K562 (cell line): ENCODE results near the gene INPP5K. TPM values are rescaled to one million over a fixed set of nuclear protein-coding genes. Genes with fewer than 3 reads are reported as not detected.

Experiments used
- ATAC-seq: fragments of 200-7000 bp; cut with Tn5 transposase; 3 replicates; pipeline ENCODE4 v1.9.1; 2020; ENCODE audit warnings: moderate library complexity
- BruUV-seq: library from RNA; stranded (reverse); fragments of 400-500 nt; replicated peaks from 2 replicates; lab custom pipeline; 2021; lab: Mats Ljungman, UMichigan
- CTCF ChIA-PET: fragments of 300-600 bp; formaldehyde crosslinking; extraction: SDS; loops from one replicate; lab custom pipeline; 2021; ENCODE audit warnings: low intra/inter-chr PET ratio; lab: Yijun Ruan, JAX
- POLR2A ChIA-PET: fragments of 300-600, 350-650 bp; sonication (Branson Sonifier 250); formaldehyde crosslinking; extraction: SDS; loops from one replicate; lab custom pipeline; 2021; ENCODE audit warnings: antibody characterized with exemption, inconsistent platforms; lab: Yijun Ruan, JAX
- DNase-seq, 4 experiments: peaks; one replicate each; pipeline versions ENCODE4 v3.0.0 to v3.0.0-alpha.2; 2011 to 2018; ENCODE audit warnings: low spot score in 3 of 4, mixed read lengths in 3 of 4; ENCODE audit errors: extremely low read depth in 1 of 4
- FAIRE-seq: peaks from 2 replicates; lab custom pipeline; 2011; peaks lifted over from hg19 to GRCh38; lab: Jason Lieb, UNC
- H2AFZ ChIP-seq: 2 replicates; pipeline ENCODE4 v1.6.0; 2011; ENCODE audit warnings: low read depth, low read length, control low read depth, inconsistent platforms
- H3K27ac ChIP-seq: fragments of 200-600 bp; 3 replicates; pipeline ENCODE4 v1.8.0; 2011; ENCODE audit warnings: low read depth, mild to moderate bottlenecking, control low read depth, inconsistent platforms, low read length, moderate library complexity, mixed read lengths; ENCODE audit errors: extremely low read depth
- H3K27me3 ChIP-seq, 2 experiments: fragments of 300-600 bp in 1 of 2; 2 replicates in 1 of 2; 3 replicates in 1 of 2; pipeline versions ENCODE4 v1.6.0 to v1.8.0; 2011; ENCODE audit warnings: inconsistent platforms in 2 of 2, low read length in 2 of 2, mild to moderate bottlenecking in 1 of 2, mixed read lengths in 1 of 2, moderate library complexity in 1 of 2; ENCODE audit not compliant: control insufficient read depth in 2 of 2, insufficient read depth in 2 of 2
- H3K36me3 ChIP-seq: fragments of 300-600 bp; 3 replicates; pipeline ENCODE4 v1.8.0; 2011; ENCODE audit warnings: mild to moderate bottlenecking, low read length, inconsistent platforms; ENCODE audit not compliant: control insufficient read depth, insufficient read depth
- H3K4me1 ChIP-seq, 2 experiments: fragments of 200-600 bp in 1 of 2; replicated peaks in 1 of 2; 2 replicates in 1 of 2; 3 replicates in 1 of 2; pipeline versions ENCODE4 v1.5.1 to v1.8.0; 2011; ENCODE audit warnings: inconsistent platforms in 2 of 2, low read length in 2 of 2, mild to moderate bottlenecking in 1 of 2, mixed read lengths in 1 of 2, moderate library complexity in 1 of 2; ENCODE audit not compliant: control insufficient read depth in 2 of 2, insufficient read depth in 2 of 2
- H3K4me2 ChIP-seq: 2 replicates; pipeline ENCODE4 v1.6.1; 2011; ENCODE audit warnings: low read length, control low read depth, inconsistent platforms, mixed read lengths; ENCODE audit not compliant: insufficient read depth
- H3K4me3 ChIP-seq: fragments of 200-600 bp; sonication (generic), shearing (Covaris generic); 2 replicates; pipeline ENCODE4 v1.5.1; 2016; ENCODE audit warnings: control low read depth, inconsistent platforms
- H3K79me2 ChIP-seq: fragments of 200-600 bp; 3 replicates; pipeline ENCODE4 v1.8.0; 2011; ENCODE audit warnings: low read length, inconsistent platforms; ENCODE audit not compliant: control insufficient read depth, insufficient read depth
- H3K9ac ChIP-seq, 2 experiments: 2 replicates each; pipeline versions ENCODE4 v1.6.0 to v1.6.1; 2011; ENCODE audit warnings: low read depth in 2 of 2, low read length in 2 of 2, control low read depth in 1 of 2, inconsistent platforms in 1 of 2, mild to moderate bottlenecking in 1 of 2, mixed read lengths in 1 of 2; ENCODE audit not compliant: insufficient read depth in 1 of 2
- H3K9me1 ChIP-seq: one replicate; pipeline ENCODE4 v1.6.0; 2011; ENCODE audit warnings: inconsistent platforms, mild to moderate bottlenecking, low read length, moderate library complexity; ENCODE audit not compliant: control insufficient read depth, insufficient read depth
- H3K9me3 ChIP-seq: replicated peaks from 2 replicates; pipeline ENCODE4 v1.5.1; 2011; ENCODE audit warnings: low read depth, low read length, inconsistent platforms; ENCODE audit not compliant: control insufficient read depth, insufficient read depth
- H4K20me1 ChIP-seq: replicated peaks from 2 replicates; pipeline ENCODE4 v1.6.1; 2011; ENCODE audit warnings: low read length, inconsistent platforms, mixed read lengths; ENCODE audit not compliant: control insufficient read depth, insufficient read depth
- BRCA1 ChIP-seq, 2 experiments: fragments of 450-650 bp in 1 of 2; sonication (generic) in 1 of 2; formaldehyde crosslinking in 1 of 2; IDR thresholded peaks; 2 replicates each; pipeline versions ENCODE4 v1.5.0 to v1.6.1; 2017 to 2020; ENCODE audit warnings: mild to moderate bottlenecking in 1 of 2, missing genetic modification reagents in 1 of 2
- LARP7 ChIP-seq: fragments of 450-650 bp; IDR thresholded peaks from 2 replicates; pipeline ENCODE4 v1.6.1; 2016
- OTX1 ChIP-seq: fragments of 450-650 bp; formaldehyde crosslinking; IDR thresholded peaks from 2 replicates; pipeline ENCODE4 v1.4.0; 2022; ENCODE audit warnings: mild to moderate bottlenecking
- RFX1 ChIP-seq: fragments of 450-650 bp; IDR thresholded peaks from 2 replicates; pipeline ENCODE4 v1.6.1; 2016; ENCODE audit warnings: mild to moderate bottlenecking, moderate library complexity
- SPI1 ChIP-seq: IDR thresholded peaks from 2 replicates; pipeline ENCODE4 v1.6.1; 2011; ENCODE audit warnings: low read depth, low read length, control low read depth, borderline replicate concordance
- ZBTB8A ChIP-seq: fragments of 450-650 bp; IDR thresholded peaks from 2 replicates; pipeline ENCODE4 v1.6.1; 2018; ENCODE audit warnings: mild to moderate bottlenecking, moderate library complexity; ENCODE audit not compliant: partially characterized antibody
- WGBS: fragments of 100-300 bp; shearing (Covaris generic); methylation state at CpG from one replicate; pipeline ENCODE4 v1.1.6; 2016; ENCODE audit warnings: low coverage, mixed read lengths; ENCODE audit not compliant: insufficient coverage; ENCODE audit errors: missing lambda C conversion rate; 5-methylcytosine and 5-hydroxymethylcytosine counted together
- in situ Hi-C: fragments of 300-500 bp; cut with MboI; formaldehyde crosslinking; loops from 4 replicates; pipeline ENCODE4 v1.15.0; 2018; ENCODE audit warnings: inconsistent platforms, mixed read lengths
- intact Hi-C: fragments of 100-400 bp; cut with micrococcal nuclease; formaldehyde crosslinking; loops from 2 replicates; pipeline ENCODE4 v1.14.2; 2022
- polyA plus RNA-seq, 8 experiments: library from polyadenylated mRNA; depleted of rRNA in 4 of 8; stranded (reverse) in 5 of 8; unstranded in 3 of 8; fragments of >200 nt; fragmentation: Nextera tagmentation in 2 of 8; fragmentation: Illumina TruSeq in 1 of 8; extraction: Ambion mirVana in 2 of 8; extraction: Trizol in 1 of 8; gene quantifications; 2 replicates each; pipeline versions ENCODE4 v1.2.1 to v1.2.3, GENCODE V29; 2011 to 2014; ENCODE audit warnings: inconsistent platforms in 1 of 8, missing spikeins in 1 of 8
- total RNA-seq, 7 experiments: library from RNA; depleted of rRNA in 6 of 7; stranded (reverse); fragments of >200 nt in 6 of 7; fragmentation: Illumina TruSeq in 2 of 7; extraction: Trizol in 2 of 7; gene quantifications; 2 replicates each; pipeline versions ENCODE4 v1.2.1 to v1.2.3, GENCODE V29; 2011 to 2021; ENCODE audit warnings: low replicate concordance in 1 of 7

INPP5K gene
- total and polyA plus RNA-seq, 9 of the 15 experiments (the other 6 are each of a cell fraction or from before 2014, with no cell fraction given) = 0.63 to 15.1 (median 10.1) TPM

DNA sequence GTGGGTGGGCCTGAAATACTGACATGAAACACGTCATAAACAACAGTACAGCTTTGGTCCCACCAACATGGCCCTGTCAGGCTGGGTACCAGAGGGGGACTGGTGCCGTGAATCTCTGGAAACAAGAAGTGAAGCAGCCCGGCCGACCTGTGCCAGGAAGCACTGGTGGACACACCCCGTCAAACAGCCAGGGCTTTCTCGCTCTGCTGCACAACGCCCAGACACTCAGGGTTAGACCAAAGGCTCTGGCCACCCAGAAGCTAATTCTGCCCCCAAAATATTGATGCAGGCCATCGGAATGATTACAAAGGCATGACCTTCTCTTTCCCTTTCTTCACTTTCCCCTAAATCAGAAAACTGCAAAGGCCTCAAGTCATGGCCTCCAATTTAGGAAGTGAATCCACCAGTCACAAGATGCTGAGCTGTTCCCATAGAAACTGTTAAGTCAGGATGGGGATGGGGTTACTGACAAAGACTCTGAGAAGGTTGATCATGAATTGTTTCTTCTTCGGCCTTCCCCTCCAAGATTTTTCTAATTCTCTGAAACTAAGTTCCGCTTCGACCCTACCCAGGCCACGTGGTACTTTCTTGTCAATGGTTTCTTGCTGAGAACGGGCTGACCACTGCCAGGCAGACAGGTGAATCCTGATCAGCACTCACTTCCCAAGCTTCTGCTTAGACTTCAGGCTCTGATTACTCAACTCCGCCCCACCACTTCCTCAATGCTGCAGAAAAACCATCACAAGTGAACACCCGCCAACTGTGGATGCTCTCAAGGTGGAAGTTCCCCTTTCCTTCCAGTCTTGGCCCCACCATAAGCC lies 39.4 kb upstream of the INPP5K start:
- no peak overlapping the region for H3K27ac ChIP-seq
- H3K9me1 ChIP-seq = no peaks in the 10 kb centered on the region
- no peak overlapping the region for H2AFZ ChIP-seq
- DNase-seq (no peak), FAIRE-seq (no peak), ATAC-seq (no peak)
- no TSS peak for BruUV-seq
- WGBS = 86% methylated on average over 14 of the region's 15 CpGs
- CTCF ChIA-PET = no interaction called here
- H3K79me2 ChIP-seq = peaks cover 27% of the 10 kb centered on the region
- intact Hi-C loops (no loop called here), in situ Hi-C loops (no loop called here)
- H4K20me1 ChIP-seq = peaks cover 9% of the 10 kb centered on the region
- TF ChIP-seq SPI1 (peak; percentile 32; the same call in 1 of the 2 replicates), ZBTB8A (no peak), RFX1 (peak; percentile 59), OTX1 (CRISPR knock-in tag) (no peak), BRCA1 (IDR thresholded peaks at IDR 0.05) (no peak), BRCA1 (CRISPR knock-in tag; IDR thresholded peaks at IDR 0.05) (no peak), LARP7 (no peak)
- no peaks in the 10 kb centered on the region for H3K27me3 ChIP-seq
- H3K36me3 ChIP-seq = peaks cover 61% of the 10 kb centered on the region; the same call in 2 of the 3 replicates
- H3K4me3 ChIP-seq = no peak overlapping the region
- peaks cover 7 to 22% of the 10 kb centered on the region in 2 experiments; a peak in 4 of 5 replicates for H3K4me1 ChIP-seq
- 0 out of 4 replicates have a peak overlapping the region, but pooled peaks of 1 of the 2 experiments have one; percentile 26 for H3K9ac ChIP-seq
- no peak overlapping the region for H3K4me2 ChIP-seq
- POLR2A ChIA-PET = no interaction called here
- no peaks in the 10 kb centered on the region for H3K9me3 ChIP-seq
